ENCODE measurements around the gene TUSC2. TPM values are rescaled to one million over a fixed set of nuclear protein-coding genes. Genes with fewer than 3 reads are reported as not detected.

TUSC2 gene
- total and polyA plus RNA-seq, 2 of the 13 experiments (the other 11 are each of a cell fraction or from before 2014, with no cell fraction given): 36.7 to 39.1 TPM

- TF ChIP-seq MED13 (CRISPR knock-in tag; IDR thresholded peaks at IDR 0.05) (peak; percentile 3; the same call in 1 of the 2 replicates), FOXO1 (CRISPR knock-in tag; IDR thresholded peaks at IDR 0.05) (0 out of 2 replicates have a peak, but pooled peaks have one; percentile 38), IRX3 (CRISPR knock-in tag; IDR thresholded peaks at IDR 0.05; ENCODE audit: borderline replicate concordance, low read depth) (no peak), MXI1 (IDR thresholded peaks at IDR 0.05; ENCODE audit: borderline replicate concordance, low read depth, low read length) (peak; percentile 74; the same call in 1 of the 3 replicates), JDP2 (CRISPR knock-in tag; IDR thresholded peaks at IDR 0.05; ENCODE audit: borderline replicate concordance) (no peak), STAT5B (CRISPR knock-in tag; IDR thresholded peaks at IDR 0.05) (no peak), ZBTB7A (CRISPR knock-in tag; IDR thresholded peaks at IDR 0.05) (peak; percentile 61; the same call in 1 of the 2 replicates), FOXK2 (IDR thresholded peaks at IDR 0.05) (no peak), IRF9 (CRISPR knock-in tag; IDR thresholded peaks at IDR 0.05; ENCODE audit: borderline replicate concordance) (no peak; the same call in 1 of the 2 replicates), TEAD3 (CRISPR knock-in tag; optimal IDR thresholded peaks at IDR 0.05; ENCODE audit: borderline replicate concordance) (no peak), ZNF382 (CRISPR knock-in tag; IDR thresholded peaks at IDR 0.05; ENCODE audit: borderline replicate concordance) (no peak), SIN3B (IDR thresholded peaks at IDR 0.05; ENCODE audit: low read length) (no peak), ZNF552 (CRISPR knock-in tag; IDR thresholded peaks at IDR 0.05; ENCODE audit: borderline replicate concordance) (peak; percentile 76; the same call in 1 of the 2 replicates), GLI4 (CRISPR knock-in tag; IDR thresholded peaks at IDR 0.05; ENCODE audit: borderline replicate concordance) (0 out of 2 replicates have a peak, but pooled peaks have one; percentile 62), ATF1 (CRISPR knock-in tag; IDR thresholded peaks at IDR 0.05) (no peak; the same call in 1 of the 2 replicates)
- TF ChIP-seq, protein P1, sequence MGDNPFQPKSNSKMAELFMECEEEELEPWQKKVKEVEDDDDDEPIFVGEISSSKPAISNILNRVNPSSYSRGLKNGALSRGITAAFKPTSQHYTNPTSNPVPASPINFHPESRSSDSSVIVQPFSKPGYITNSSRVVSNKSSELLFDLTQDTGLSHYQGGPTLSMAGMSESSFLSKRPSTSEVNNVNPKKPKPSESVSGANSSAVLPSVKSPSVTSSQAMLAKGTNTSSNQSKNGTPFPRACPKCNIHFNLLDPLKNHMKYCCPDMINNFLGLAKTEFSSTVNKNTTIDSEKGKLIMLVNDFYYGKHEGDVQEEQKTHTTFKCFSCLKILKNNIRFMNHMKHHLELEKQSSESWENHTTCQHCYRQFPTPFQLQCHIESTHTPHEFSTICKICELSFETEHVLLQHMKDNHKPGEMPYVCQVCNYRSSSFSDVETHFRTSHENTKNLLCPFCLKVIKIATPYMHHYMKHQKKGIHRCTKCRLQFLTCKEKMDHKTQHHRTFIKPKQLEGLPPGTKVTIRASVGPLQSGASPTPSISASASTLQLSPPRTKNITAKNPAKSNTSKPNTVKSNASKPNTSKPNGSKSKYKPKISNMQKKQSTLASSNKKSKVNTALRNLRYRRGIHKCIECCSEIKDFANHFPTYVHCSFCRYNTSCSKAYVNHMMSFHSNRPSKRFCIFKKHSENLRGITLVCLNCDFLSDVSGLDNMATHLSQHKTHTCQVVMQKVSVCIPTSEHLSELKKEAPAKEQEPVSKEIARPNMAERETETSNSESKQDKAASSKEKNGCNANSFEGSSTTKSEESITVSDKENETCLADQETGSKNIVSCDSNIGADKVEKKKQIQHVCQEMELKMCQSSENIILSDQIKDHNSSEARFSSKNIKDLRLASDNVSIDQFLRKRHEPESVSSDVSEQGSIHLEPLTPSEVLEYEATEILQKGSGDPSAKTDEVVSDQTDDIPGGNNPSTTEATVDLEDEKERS (CRISPR knock-in tag; IDR thresholded peaks at IDR 0.05): no peak
- TF ChIP-seq, protein P2, sequence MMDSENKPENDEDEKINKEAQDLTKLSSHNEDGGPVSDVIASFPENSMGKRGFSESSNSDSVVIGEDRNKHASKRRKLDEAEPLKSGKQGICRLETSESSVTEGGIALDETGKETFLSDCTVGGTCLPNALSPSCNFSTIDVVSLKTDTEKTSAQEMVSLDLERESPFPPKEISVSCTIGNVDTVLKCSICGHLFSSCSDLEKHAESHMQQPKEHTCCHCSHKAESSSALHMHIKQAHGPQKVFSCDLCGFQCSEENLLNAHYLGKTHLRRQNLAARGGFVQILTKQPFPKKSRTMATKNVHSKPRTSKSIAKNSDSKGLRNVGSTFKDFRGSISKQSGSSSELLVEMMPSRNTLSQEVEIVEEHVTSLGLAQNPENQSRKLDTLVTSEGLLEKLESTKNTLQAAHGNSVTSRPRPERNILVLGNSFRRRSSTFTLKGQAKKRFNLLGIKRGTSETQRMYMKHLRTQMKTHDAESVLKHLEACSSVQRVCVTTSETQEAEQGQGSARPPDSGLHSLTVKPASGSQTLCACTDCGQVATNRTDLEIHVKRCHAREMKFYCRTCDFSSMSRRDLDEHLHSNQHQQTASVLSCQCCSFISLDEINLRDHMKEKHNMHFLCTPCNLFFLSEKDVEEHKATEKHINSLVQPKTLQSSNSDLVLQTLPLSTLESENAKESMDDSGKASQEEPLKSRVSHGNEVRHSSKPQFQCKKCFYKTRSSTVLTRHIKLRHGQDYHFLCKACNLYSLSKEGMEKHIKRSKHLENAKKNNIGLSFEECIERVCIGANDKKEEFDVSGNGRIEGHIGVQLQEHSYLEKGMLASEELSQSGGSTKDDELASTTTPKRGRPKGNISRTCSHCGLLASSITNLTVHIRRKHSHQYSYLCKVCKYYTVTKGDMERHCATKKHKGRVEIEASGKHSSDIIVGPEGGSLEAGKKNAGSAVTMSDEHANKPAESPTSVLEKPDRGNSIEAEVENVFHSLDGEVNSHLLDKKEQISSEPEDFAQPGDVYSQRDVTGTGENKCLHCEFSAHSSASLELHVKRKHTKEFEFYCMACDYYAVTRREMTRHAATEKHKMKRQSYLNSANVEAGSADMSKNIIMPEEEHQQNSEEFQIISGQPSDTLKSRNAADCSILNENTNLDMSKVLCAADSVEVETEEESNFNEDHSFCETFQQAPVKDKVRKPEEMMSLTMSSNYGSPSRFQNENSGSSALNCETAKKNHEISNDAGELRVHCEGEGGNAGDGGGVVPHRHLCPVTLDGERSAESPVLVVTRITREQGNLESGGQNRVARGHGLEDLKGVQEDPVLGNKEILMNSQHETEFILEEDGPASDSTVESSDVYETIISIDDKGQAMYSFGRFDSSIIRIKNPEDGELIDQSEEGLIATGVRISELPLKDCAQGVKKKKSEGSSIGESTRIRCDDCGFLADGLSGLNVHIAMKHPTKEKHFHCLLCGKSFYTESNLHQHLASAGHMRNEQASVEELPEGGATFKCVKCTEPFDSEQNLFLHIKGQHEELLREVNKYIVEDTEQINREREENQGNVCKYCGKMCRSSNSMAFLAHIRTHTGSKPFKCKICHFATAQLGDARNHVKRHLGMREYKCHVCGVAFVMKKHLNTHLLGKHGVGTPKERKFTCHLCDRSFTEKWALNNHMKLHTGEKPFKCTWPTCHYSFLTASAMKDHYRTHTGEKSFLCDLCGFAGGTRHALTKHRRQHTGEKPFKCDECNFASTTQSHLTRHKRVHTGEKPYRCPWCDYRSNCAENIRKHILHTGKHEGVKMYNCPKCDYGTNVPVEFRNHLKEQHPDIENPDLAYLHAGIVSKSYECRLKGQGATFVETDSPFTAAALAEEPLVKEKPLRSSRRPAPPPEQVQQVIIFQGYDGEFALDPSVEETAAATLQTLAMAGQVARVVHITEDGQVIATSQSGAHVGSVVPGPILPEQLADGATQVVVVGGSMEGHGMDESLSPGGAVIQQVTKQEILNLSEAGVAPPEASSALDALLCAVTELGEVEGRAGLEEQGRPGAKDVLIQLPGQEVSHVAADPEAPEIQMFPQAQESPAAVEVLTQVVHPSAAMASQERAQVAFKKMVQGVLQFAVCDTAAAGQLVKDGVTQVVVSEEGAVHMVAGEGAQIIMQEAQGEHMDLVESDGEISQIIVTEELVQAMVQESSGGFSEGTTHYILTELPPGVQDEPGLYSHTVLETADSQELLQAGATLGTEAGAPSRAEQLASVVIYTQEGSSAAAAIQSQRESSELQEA (CRISPR knock-in tag; IDR thresholded peaks at IDR 0.05; ENCODE audit: not compliant biosample characterization): peak; percentile 27
These were observed 29.0 kb downstream of the TUSC2 start, which contains the start of the genes HYAL3 and NAA80 (continued) for GRCh38 chr3:50298836-50299637.

Measured in HepG2 (cell line).